Upper lobe of right lung (tissue), 1 donor: Measurements from ENCODE around the gene PABPN1. TPM values are rescaled to one million over a fixed set of nuclear protein-coding genes. Genes with fewer than 3 reads are reported as not detected.
A peak's percentile ranks its signal among the peaks of the same experiment; 100 is the strongest.

Experiments
- ATAC-seq: fragments of 200-7000 bp; cut with Tn5 transposase; one replicate; pipeline ENCODE4 v1.9.1; 2020; ENCODE audit warnings: mild to moderate bottlenecking, moderate library complexity
- DNase-seq: peaks from one replicate; pipeline ENCODE4 v3.0.0-alpha.2; 2020
- H3K27ac ChIP-seq: fragments of 200-600 bp; one replicate; pipeline ENCODE4 v1.8.0; 2022
- H3K27me3 ChIP-seq: fragments of 200-600 bp; one replicate; pipeline ENCODE4 v1.8.0; 2022; ENCODE audit warnings: mild to moderate bottlenecking
- H3K36me3 ChIP-seq: fragments of 200-600 bp; one replicate; pipeline ENCODE4 v1.8.0; 2022
- H3K4me1 ChIP-seq: fragments of 200-600 bp; one replicate; pipeline ENCODE4 v1.8.0; 2022
- H3K4me3 ChIP-seq: fragments of 200-600 bp; one replicate; pipeline ENCODE4 v1.8.0; 2022; ENCODE audit warnings: mild to moderate bottlenecking
- H3K9me3 ChIP-seq: fragments of 200-600 bp; one replicate; pipeline ENCODE4 v1.8.0; 2022
- intact Hi-C: fragments of 100-400 bp; cut with DNase I; formaldehyde crosslinking; loops from one replicate; pipeline ENCODE4 v1.11.0; 2022
- total RNA-seq: library from RNA; stranded (reverse); fragmentation: NEBNext Ultra II Directional; extraction: Animal tissue kit (Norgen Biotek cat#: 25700); gene quantifications from one replicate; pipeline ENCODE4 v1.2.1, GENCODE V29; 2021
- TF ChIP-seq, protein P1 (sequence below): fragments of 200-600 bp; IDR thresholded peaks from one replicate; pipeline ENCODE4 v1.8.0; 2022; ENCODE audit warnings: antibody characterized with exemption
- donor health status: DM: no; HTN: yes; CAD: no; lungs with severe emphysema.

PABPN1 gene
- total RNA-seq, 1 donor from 2014 or later: 118 TPM

DNA sequence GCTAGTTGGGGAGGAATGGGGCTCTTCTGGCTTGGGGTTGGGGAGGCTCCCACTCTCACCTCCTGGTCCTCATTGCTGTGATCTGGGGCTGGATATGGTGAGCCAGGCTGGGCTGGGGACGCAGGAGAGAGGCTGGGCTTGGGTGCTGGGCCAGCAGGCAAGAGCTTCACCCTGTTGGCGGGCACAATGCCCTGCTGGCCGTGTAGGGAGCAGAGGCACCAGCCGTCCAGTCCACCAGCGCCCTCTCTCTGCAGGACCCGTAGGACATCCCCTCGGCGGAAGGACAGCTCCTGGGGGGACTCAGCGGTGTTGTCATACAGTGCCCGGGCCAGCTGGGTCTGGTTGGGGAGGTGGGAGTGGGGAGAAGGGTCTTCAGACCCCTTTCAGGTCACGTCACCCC lies 39.2 kb downstream of the PABPN1 start:
- Histone ChIP-seq H3K27ac (no peak overlapping the region), H3K4me1 (peaks cover 14% of the 10 kb centered on the region), H3K9me3 (no peaks in the 10 kb centered on the region), H3K4me3 (no peak overlapping the region), H3K27me3 (peaks cover 4% of the 10 kb centered on the region), H3K36me3 (no peaks in the 10 kb centered on the region)
- intact Hi-C loops: no loop called here
- TF ChIP-seq, protein P1, sequence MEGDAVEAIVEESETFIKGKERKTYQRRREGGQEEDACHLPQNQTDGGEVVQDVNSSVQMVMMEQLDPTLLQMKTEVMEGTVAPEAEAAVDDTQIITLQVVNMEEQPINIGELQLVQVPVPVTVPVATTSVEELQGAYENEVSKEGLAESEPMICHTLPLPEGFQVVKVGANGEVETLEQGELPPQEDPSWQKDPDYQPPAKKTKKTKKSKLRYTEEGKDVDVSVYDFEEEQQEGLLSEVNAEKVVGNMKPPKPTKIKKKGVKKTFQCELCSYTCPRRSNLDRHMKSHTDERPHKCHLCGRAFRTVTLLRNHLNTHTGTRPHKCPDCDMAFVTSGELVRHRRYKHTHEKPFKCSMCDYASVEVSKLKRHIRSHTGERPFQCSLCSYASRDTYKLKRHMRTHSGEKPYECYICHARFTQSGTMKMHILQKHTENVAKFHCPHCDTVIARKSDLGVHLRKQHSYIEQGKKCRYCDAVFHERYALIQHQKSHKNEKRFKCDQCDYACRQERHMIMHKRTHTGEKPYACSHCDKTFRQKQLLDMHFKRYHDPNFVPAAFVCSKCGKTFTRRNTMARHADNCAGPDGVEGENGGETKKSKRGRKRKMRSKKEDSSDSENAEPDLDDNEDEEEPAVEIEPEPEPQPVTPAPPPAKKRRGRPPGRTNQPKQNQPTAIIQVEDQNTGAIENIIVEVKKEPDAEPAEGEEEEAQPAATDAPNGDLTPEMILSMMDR: no peak
- ATAC-seq: no peak
- no peak for DNase-seq

DNA sequence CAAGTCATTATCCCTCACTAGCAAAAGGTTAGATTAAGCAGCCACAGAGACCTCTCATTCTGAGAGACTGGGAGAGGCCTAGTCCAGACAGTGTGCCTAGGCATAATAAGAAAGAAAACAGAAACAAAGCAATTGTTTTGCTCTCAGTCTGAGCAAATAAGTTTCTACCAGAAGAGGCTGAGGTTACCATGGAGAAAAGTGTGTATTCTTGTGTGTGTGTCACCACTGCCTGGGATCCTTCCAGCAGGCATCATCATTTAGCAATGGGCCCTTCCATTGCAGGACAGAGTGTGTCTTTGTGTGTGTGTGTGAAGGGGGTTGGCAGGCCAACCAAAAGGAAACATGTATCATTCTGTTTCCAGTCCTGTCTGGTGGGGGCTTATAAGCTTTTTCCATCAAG lies 40.1 kb downstream of the PABPN1 start:
- Histone ChIP-seq H3K4me3 (no peak overlapping the region), H3K36me3 (no peaks in the 10 kb centered on the region), H3K27me3 (peaks cover 9% of the 10 kb centered on the region), H3K9me3 (no peaks in the 10 kb centered on the region), H3K27ac (no peak overlapping the region), H3K4me1 (peaks cover 16% of the 10 kb centered on the region)
- intact Hi-C loops: no loop called here
- TF ChIP-seq, protein P1: no peak
- DNase-seq (no peak), ATAC-seq (no peak)

DNA sequence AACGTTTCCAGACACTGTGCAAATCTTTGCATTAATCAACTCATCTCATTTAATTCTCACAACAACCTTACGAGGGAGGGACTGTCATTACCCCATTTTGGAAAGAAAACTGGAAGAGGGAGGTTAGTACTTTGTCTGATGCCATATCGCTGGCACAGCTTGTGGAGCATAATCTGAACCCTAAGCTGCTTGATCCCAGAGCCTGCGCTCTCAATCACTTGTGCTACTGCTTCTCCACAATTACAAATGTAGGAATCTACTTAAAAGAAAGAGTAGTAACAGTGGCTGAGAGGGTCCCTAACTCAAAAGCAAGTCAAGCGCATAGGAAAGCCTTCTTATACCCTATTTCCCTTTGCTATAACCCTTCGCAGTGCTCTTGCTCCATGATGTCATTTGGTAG lies 40.5 kb downstream of the PABPN1 start:
- Histone ChIP-seq H3K27ac (no peak overlapping the region), H3K9me3 (no peaks in the 10 kb centered on the region), H3K4me1 (peaks cover 16% of the 10 kb centered on the region), H3K36me3 (no peaks in the 10 kb centered on the region), H3K27me3 (peaks cover 9% of the 10 kb centered on the region), H3K4me3 (no peak overlapping the region)
- DNase-seq (no peak), ATAC-seq (no peak)
- intact Hi-C loops: no loop called here
- TF ChIP-seq, protein P1: no peak

DNA sequence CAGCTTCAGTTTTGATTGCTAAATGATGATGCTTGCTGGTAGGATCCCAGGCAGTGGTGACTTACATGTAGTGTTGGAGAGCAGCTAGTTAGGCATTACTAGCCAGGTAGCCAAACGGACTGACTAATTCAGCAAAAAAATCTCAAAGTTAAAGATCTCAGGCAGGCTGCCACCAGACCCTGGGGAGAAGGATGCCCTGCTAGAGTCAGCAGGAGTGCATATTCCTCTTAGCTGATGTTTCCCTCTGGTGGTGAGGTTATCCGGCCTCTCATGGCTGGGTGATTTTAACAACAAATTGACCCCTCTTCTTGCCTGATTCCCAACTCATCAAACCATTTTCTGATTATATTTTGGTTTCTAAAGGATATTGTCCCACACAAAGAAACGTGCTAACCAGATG lies 40.9 kb downstream of the PABPN1 start:
- ATAC-seq (no peak), DNase-seq (no peak)
- intact Hi-C loops: no loop called here
- H3K9me3 ChIP-seq: no peaks in the 10 kb centered on the region
- no peak overlapping the region for H3K27ac ChIP-seq
- no peak overlapping the region for H3K4me3 ChIP-seq
- no peaks in the 10 kb centered on the region for H3K36me3 ChIP-seq
- H3K27me3 ChIP-seq: peaks cover 9% of the 10 kb centered on the region
- TF ChIP-seq, protein P1: no peak
- H3K4me1 ChIP-seq: peaks cover 16% of the 10 kb centered on the region

DNA sequence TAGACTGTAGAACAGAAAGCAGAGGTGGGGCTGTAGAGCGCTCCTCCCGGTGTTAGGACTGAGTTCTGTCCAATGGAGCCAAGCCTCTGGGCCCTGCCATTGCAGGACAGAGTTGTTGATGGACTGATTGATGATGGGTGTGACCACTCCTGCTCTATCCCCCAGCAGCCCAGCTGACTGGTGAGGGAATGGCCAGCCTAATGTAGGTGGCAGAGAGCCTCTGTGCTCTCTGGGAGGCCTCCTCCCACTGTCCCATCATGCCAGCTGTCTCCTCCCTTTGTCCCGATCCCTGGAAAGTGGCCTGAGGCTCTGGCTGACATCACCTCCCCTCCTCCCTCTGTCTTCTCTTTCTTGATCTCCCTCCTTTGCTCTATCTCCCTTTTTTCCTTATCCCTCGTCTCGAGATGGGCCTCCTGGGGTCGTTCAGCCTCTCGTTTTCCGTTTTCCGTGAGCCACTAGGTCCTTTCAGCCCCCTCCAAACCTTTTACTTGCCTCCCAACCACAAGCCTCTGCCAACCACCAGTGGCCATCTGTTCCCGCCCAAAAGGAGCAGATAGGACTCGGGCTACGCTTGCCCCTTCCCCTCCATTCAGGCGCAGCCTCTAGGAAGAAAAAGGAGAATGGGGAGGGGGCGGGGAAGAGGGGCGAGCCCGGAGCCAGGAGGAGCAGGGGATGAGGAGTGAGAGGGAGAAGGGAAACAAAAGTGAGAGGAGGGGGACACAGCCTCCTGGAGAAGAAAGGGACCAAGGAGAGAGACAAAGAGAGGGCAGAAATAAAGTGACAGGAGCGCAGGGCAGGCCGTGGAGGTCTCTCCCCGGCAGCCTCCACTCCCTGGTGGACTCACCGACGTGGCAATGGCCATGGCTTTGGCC lies 43.1 kb downstream of the PABPN1 start:
- Histone ChIP-seq H3K27me3 (peaks cover 9% of the 10 kb centered on the region), H3K4me1 (peaks cover 16% of the 10 kb centered on the region), H3K27ac (peak overlapping the region; percentile 84), H3K36me3 (no peaks in the 10 kb centered on the region), H3K9me3 (no peaks in the 10 kb centered on the region), H3K4me3 (peak overlapping the region; percentile 59)
- intact Hi-C loops: no loop called here
- TF ChIP-seq, protein P1: no peak
- ATAC-seq (no peak), DNase-seq (no peak)
